Iris pigment epithelial cell (primary cell): ENCODE results near the gene CMTM4.
"Not testable (repeated sequence)": the region's sequence is repeated elsewhere in the genome, so short reads cannot be mapped to it uniquely, and the experiment has no call there.

ENCODE experiments used
- DNase-seq: peaks from one replicate; pipeline ENCODE4 v3.0.0-alpha.2; 2011; ENCODE audit warnings: low read depth

Gene CMTM4

DNA sequence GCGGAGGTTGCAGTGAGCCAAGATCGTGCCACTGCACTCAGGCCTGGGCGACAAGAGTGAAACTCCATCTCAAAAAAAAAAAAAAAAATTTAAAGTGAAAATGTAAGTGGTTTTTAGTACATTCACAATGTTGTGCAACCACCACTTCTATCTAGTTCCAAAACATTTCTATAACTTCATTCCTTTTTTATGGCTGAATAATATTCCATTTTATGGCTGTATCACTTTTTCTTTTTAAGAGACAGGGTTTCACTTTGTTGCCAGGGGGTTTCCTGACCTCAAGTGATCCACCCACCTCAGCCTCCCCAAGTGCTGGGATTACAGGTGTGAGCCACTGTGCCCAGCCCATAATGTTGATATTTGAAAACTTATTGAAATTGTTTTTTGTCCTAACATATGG, 103.7 kb downstream of the CMTM4 start:
- DNase-seq: no peak

DNA sequence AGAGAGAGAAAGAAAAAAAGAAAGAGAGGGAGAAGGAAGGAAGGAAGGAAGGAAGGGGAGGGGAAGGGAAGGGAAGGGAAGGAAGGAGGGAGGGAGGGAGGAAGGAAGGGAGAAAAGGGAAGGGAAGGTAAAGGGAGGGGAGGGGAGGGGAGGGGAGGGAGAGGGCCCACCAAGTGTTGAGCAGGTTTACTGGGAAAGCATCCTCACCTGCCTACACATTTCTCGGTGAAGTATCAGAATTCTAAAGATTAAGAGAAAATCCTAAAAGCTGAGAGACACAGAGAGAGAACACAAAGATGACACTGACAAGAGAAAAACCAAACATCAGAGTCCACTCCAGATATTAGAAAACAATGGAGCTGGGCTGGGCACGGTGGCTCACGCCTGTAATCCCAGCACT, 104.3 kb downstream of the CMTM4 start:
- no peak for DNase-seq

DNA sequence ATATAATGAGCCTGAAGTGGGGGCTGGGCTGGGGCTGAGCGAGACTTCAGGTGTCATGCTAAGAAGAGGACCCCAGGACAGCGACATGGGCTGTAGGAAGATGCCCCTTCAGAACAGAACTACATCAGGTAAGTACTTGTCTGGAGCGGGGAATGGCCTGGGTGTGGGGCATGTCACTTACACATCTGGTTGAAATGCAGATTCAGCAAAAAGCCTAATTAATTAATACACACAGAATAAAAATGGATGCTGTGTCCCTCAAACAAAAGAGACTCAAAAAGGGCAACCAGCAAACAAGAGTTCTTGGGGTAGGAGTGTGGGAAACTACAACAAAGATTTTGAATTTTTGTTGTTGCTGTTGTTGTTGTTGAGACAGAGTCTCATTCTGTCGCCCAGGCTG, 105.5 kb downstream of the CMTM4 start:
- DNase-seq: no peak

DNA sequence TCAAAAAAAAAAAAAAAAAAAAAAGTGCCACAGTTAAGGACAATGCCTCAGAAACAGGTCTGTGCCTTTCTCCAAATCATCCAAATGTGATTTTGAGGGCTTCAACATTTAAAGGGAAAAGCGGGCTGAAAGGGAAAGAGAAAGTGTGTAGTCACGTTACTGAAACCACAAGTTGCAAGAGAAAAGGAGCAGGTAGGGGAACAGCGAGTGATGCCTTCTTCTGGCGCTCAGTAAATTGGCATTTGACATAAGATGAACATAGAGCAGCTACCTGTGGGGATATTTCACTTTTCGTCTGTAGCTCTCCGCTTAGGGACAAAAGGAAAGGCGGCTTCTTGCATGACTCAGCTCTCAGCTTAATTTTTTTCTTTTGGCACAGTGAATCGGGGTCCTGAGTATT, 106.2 kb downstream of the CMTM4 start:
- no peak for DNase-seq

DNA sequence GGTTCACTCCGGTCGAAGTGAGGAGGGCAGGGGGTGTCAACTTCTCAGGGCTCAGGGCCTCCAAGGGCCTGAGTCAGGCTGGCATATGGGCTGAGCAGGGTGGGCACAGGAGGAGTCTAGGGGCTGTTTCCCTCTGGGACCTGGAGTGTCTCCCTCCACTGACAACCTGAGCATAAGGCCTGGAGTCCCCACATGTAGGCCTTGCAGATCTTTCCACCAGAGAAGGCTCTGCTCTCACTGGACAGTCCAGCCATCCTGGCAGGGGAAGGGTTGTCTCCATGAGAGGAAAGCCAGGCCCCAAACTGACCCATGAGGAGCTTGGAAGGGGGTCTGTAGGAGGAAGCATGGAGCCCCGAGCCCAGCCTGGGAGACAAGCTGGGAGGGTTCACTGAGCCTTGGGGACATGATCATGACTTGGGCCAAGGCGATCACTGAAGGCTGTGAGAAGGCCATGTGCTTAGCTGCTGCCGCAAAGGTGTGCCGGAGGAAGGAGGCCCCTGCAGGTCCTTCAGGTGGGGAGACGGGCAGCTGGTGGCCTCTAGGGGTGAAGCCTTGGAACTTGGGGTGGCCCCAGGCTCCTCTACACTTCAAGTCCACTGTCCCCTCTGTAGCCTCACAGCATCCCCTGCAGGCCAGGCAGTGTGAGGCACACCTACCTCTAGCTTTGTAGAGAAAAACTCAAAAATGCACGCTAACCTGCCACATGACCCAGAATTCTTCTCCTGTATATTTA, 107.4 kb downstream of the CMTM4 start:
- DNase-seq: peak; percentile 65

DNA sequence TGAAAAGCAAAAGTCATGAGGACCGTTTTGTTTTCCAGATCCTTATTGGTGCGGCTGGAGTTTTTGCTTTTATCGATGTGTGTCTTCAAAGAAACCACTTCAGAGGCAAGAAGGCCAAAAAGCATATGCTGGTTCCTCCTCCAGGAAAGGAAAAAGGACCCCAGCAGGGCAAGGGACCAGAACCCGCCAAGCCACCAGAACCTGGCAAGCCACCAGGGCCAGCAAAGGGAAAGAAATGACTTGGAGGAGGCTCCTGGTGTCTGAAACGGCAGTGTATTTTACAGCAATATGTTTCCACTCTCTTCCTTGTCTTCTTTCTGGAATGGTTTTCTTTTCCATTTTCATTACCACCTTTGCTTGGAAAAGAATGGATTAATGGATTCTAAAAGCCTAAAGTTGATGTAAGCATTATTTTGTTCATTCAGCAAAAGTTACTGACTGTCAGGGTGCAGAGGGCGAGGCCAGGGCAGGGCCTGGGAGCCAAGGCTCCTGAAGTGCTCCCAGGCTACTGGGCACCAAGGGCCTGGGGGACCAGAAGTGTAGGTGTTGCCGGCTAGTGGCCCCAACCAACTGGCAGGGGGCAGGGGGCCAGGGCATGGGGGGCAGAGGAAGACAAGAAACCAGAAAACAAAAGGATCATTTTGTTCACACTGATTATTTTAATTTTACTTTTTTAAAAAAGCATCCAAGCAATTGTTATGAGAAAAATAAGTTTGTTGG, 108.5 kb downstream of the CMTM4 start:
- no peak for DNase-seq

DNA sequence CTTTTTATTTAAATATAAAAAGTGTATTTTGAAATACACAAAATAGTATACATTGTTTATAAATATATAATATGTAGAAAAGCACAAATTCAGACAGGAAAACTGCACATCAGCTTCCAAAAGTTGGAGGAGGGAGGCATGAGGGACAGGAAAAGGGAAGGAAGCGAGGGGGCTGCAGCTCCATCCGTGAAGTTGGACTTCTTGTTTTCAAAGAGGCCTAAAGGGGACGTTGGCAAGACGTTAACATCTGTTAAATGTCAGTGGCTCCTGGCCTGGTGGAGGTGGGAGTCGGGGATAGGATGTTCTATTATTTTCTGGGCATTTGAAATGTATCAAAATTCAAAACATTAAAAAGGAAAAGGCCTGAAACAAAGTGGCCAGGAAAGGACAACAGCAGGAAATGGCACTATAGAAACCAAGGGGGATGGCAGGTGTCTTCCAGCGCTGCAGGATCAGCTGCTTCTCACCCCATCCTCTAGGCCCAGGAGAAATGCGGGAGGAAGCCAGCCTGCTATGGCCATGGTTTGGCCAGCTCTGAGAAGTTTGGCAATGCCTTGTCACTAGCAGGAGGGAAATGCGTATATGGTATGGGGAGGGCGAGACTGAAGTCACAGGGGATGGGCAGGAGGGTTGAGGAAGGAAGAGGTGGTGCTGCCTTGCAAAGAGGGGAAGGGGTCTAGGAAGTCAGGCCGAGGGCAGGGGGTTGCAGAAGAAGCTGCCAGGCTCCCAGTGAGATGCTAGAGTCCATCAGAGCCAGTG, 110.9 kb downstream of the CMTM4 start:
- DNase-seq: no peak

DNA sequence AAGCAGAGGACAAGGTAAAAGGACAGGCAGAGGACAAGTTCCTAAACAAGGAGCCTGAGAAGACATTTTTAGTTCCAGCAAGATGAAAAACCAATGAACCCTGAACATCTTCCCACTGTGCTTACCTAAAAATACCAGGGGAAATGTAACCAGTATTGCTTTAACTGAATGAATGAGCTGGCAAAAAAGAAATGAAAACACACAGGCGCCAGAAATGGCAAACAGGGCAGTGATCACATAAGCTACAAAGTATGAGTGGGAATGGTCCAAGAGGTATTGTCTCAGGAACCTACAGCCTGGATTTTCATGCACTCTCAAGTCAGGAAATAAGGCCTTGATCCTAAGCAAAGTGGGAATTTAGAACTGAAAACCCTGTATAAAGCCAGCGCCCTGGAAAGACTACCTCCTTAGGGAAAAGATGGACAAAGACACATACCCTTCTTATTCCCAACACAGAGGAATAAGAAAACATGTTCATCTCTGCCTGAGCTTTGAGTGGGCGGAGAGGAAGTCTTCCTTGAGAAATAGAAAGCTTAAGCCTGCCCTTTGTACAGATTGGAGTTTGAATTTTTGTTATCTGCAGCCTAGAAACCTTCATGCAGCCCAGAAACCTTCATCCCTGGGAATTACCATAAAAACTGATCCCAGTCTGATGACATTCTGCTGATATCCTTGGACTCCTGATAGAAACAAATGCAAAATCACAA, 115.1 kb downstream of the CMTM4 start:
- DNase-seq: peak; percentile 51

DNA sequence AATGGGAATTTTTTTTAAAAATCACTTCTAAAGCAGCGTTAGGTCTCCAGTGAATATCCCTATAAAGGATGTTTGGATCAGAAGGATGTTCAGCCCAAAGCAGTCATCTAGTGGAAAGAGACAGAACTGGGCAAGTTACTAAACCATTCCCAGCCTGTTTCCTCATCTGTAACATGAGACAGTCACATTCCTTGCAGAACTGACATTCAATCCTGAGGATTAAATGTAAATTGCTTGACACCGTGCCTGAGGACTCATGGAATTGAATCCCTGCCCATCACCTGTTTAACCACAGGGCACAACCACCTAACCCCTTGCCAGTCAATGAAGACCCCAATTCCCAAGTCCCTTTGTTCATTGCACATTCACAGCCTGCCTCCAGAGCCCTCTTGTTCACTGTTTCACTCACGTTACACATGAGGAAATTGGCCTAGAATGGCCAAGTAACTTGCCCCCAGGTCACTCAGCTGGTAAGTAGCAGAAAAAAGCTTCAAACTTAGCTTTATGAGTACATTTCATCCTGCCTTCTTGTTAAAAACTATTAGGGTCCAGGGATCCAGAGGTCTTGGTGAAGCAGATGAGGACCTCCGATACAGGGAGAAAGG, 115.8 kb downstream of the CMTM4 start:
- DNase-seq: peak; percentile 90

DNA sequence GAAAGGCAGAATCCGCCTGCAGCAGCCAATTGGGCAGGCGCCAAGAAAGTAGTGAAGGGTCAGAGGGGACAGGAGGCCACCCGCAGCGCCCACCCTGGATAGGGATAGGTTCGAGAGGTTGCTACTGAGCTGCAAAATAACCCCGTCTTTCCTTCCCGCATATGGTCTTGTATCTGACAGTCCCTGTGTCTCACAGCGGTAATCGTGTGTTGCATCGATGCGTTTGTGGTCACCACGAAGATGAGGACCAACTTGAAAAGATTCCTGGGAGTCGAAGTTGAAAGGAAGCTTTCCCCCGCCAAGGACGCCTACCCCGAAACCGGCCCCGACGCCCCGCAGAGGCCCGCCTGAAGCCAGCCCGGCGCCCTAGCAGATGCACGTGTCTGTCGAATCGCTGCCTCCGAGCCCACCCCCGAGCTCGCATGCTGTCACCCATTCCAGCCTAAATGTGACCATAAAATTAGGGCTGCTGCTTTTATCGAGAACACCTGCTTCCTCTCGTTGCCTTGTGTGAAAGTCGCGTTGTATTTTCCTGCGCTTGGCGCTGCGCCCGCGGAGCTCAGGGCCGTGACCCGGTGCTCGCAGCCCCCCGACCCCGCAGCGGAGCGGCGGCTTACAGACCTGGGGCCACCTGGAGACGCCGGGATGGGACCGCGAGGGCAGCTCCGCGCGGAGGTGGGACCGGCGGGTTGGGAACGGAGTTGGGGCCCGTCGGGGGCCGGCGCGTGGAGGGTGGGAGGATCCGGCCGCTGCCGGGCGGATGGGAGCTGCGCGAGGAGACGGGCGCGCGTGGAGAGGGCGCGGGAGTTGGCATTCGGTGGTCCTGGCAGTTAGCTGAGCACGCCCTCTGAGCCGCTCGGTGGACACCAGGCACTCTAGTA, 117.7 kb downstream of the CMTM4 start, which contains the start of gene CMTM2:
Gene CMTM2, plus strand, starts transcription at position 813 of the 881 bp plus-strand sequence. CDS start 145 bp downstream, outside the sequence.
- DNase-seq: no peak

DNA sequence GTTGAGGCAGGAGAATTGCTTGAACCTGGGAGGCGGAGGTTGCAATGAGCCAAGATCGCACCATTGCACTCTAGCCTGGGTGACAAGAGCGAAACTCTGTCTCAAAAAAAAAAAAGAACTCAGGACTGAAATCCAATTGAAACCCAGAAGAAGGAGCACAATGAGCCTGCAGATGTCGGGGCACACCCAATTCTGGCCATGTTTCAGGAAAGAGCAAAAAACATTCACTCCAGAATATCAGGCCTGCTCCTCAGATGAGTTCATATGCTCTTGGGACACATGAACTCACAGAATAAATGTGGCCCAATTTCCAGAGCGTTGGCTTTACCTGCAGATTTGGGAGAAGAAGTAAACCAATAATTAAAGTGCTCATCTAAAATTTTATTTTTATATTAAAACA, 120.2 kb downstream of the CMTM4 start:
- no peak for DNase-seq

DNA sequence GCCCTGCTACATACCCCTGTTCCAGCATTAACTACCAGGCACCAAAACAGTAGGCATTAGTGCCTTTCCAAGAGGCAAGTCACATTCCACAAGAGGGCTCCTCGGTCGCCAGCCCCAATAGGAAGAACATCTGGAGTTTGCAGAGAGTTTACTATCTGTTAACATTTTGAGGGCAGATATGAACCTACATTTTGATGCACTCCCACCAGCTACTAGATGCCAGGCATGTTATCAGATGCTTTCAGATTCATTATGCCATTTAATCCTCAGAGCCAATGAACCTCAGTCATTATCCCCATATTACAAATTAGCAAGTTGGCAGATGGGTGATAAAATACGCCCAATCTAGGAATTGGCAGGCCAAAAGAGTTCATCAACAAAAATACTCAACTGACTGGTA, 121.5 kb downstream of the CMTM4 start:
- no peak for DNase-seq

DNA sequence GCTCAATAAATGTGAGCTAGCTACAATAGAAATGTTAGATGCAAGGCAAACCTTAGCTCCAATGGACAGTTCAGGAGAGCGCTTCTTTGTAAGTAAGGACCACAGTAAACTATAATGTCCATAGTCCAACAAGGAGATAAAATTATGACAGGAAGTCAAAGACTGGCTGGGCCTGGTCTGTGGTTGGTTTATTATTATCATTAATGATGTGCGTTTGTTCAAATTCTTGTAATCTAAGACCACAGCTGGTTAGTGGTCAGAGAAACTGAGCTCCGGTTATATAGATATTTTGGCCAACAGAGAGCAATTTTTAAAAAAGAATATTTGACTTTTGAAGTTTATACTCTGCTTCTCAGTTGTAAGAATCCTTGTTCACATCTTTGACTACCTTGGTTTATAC, 122.0 kb downstream of the CMTM4 start:
- DNase-seq: no peak

DNA sequence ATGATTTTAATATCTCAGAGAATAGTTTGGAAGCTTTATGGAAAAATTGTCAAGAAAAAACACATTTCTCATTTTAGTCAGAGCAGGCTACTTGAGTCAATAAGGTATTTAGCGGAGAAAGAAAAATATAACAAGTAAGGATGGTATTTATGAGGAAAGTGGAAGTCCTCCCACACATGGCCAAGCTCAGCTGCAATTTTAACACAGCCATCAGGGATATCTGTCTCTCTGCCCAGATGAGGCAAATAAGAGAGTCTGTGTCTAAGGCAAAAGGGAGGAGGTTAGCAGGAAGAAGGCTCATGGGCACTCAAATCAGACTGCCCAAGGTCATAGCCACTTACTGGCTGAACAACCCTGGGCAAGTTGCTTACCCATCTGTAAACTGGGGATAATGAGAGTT, 122.5 kb downstream of the CMTM4 start:
- no peak for DNase-seq

DNA sequence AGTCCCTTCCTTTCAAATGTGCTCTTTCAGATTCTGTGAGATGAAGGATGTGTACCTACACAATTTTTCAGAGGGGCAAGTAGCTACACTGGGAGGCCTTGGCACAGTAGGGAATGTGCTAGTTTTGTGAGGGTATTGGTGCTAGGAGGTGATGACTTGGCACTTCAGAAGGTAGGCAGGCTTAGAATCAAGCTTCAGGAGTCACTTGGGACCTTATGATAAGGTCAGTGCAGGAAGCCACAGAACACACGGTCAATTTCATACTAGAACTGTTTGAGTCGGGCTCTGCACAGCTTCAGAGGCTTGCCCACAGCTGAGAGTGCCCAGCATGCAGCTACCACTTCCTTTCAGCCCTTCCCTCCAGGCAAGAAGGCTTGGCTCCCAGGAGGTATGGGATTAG, 124.2 kb downstream of the CMTM4 start:
- no peak for DNase-seq

DNA sequence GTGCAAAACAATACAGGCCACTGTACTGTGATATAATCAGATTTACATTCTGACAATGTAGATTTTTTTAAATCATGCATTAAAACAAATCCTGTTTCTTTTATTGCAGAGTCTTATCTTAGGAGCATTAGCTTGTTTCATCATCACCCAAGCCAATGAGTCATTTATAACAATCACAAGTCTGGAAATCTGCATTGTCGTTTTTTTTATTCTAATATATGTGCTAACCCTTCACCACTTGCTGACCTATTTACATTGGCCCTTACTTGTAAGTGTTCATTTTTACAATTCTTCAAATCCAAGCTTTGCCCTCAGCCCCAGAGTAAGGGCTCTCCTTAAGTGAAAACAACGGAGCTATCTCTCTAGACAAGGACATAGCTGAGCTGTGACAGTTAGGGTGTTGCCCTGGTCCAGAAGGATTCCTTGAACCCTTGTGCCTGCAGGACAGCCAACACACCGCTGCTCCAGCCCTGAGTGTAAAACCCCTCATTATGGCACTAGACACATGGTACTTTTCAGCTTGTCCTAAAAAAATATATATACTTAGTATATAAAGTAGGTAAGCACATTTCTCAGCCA, 126.6 kb downstream of the CMTM4 start:
- peak; percentile 88 for DNase-seq

DNA sequence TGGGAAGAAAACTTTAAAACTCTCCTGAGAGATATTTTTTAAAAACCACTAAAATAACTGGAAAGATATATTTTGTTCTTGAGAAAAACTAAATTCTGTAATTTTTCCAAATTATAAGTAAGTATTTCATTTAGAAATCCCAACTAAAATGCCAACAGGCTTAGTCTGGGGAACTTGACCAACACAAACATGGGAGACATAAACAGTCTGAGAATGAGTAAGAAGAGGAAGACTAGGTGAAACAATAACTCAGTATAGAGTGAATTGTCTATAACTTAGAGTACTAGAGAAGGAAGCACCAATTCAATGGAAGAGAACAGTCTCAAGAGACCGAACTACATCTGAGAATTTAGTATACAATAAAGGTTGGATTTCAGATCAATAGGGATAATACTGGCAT, 127.4 kb downstream of the CMTM4 start:
- DNase-seq: peak; percentile 84

DNA sequence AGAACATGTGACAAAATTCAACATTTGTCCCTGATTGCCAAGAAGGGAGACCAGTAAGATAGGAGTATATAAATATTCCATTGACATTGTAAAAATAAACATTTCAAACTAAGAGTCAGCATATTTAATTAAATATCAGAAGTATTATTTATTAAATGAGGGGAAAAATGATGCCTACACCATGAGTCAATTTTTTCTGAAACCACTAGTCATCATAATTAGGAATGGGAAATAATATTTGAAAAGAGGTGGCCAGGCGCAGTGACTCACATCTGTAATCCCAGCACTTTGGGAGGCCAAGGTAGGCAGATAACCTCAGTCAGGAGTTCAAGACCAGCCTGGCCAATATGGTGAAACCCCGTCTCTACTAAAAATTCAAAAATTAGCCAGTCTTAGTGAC, 128.2 kb downstream of the CMTM4 start:
- DNase-seq: peak; percentile 80

DNA sequence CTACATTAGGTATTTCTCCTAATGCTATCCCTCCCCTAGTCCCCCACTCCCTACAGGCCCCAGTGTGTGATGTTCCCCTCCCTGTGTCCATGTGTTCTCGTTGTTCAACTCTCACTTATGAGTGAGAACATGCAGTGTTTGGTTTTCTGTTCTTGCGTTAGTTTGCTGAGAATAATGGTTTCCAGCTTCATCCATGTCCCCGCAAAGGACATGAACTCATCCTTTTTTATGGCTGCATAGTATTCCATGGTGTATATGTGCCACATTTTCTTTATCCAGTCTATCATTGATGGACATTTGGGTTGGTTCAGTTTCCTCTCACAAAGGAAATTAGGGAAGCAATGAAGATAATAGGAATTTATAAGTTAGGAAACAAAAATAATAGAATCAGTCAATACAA, 129.3 kb downstream of the CMTM4 start:
- not testable (repeated sequence) for DNase-seq
